ENCODE results near the gene NIN.

- no peak for TF ChIP-seq TAF1 (IDR thresholded peaks at IDR 0.05; ENCODE audit: borderline replicate concordance, low read depth, low read length)
- TF ChIP-seq POLR2A (IDR thresholded peaks at IDR 0.05; ENCODE audit: low read depth, low read length), result no peak
Measured at GRCh38 chr14:50758945-50759344, 72.0 kb downstream of the NIN start.
